Activated CD8-positive, alpha-beta memory T cell treated with anti-CD3 and anti-CD28 coated beads, Interleukin-2, amount 10 ng/mL, durations not matched to agents 7 days and 5 days (primary cell): ENCODE measurements around the gene CNOT10. TPM values are rescaled to one million over a fixed set of nuclear protein-coding genes. Genes with fewer than 3 reads are reported as not detected.
"Not testable (repeated sequence)": the region's sequence is repeated elsewhere in the genome, so short reads cannot be mapped to it uniquely, and the experiment has no call there.

Source experiments
- ATAC-seq: fragments of 150-1000 bp; cut with Tn5 transposase; one replicate; pipeline ENCODE4 v1.10.0; 2021; ENCODE audit warnings: moderate library complexity
- CTCF ChIA-PET: fragments of 350-600 bp; sonication (Branson Sonifier 250); formaldehyde crosslinking; loops from one replicate; lab custom pipeline; 2021; ENCODE audit warnings: antibody characterized with exemption; lab: Charles Lee
- DNase-seq: peaks from one replicate; pipeline ENCODE4 v3.0.0-alpha.2; 2020
- H3K27ac Mint-ChIP-seq: one replicate; pipeline ENCODE4 v1.8.0; 2021; ENCODE audit warnings: mild to moderate bottlenecking, mixed read lengths
- H3K27me3 Mint-ChIP-seq: one replicate; pipeline ENCODE4 v1.8.0; 2021; ENCODE audit warnings: mixed read lengths
- H3K36me3 Mint-ChIP-seq: one replicate; pipeline ENCODE4 v1.8.0; 2021; ENCODE audit warnings: mild to moderate bottlenecking, mixed read lengths
- H3K4me1 Mint-ChIP-seq: one replicate; pipeline ENCODE4 v1.8.0; 2021; ENCODE audit warnings: mixed read lengths
- H3K4me3 Mint-ChIP-seq: one replicate; pipeline ENCODE4 v1.8.0; 2021; ENCODE audit warnings: mild to moderate bottlenecking, moderate library complexity, mixed read lengths
- H3K9me3 Mint-ChIP-seq: one replicate; pipeline ENCODE4 v1.8.0; 2022; ENCODE audit warnings: low read depth, mixed read lengths
- total RNA-seq, 2 experiments: library from RNA; stranded (reverse); gene quantifications; one replicate each; pipeline ENCODE4 v1.2.3, GENCODE V29; 2021

The CNOT10 gene
- total RNA-seq, 2 experiments from 2014 or later, result 52.8 to 55.4 TPM

- not testable (repeated sequence) for H3K4me1 Mint-ChIP-seq, ATAC-seq, H3K9me3 Mint-ChIP-seq, H3K27me3 Mint-ChIP-seq, H3K27ac Mint-ChIP-seq, DNase-seq, H3K4me3 Mint-ChIP-seq
- peaks cover 19% of the 10 kb centered on the region for H3K36me3 Mint-ChIP-seq
- CTCF ChIA-PET, result interaction anchor here (1.2 kb wide), 1 partner anchor 10 kb away, joined by 3 read pairs; no protein-coding TSS in a partner anchor
Observed at GRCh38 chr3:32743470-32743869, 58.5 kb downstream of the CNOT10 start.

- no peak overlapping the region for H3K4me3 Mint-ChIP-seq
- no peaks in the 10 kb centered on the region for H3K9me3 Mint-ChIP-seq
- CTCF ChIA-PET, result no interaction called here
- DNase-seq, result no peak
- peaks cover 19% of the 10 kb centered on the region for H3K36me3 Mint-ChIP-seq
- no peaks in the 10 kb centered on the region for H3K27me3 Mint-ChIP-seq
- ATAC-seq, result no peak
- no peaks in the 10 kb centered on the region for H3K4me1 Mint-ChIP-seq
- no peak overlapping the region for H3K27ac Mint-ChIP-seq
Observed at GRCh38 chr3:32743934-32744333, 58.9 kb downstream of the CNOT10 start.

DNA sequence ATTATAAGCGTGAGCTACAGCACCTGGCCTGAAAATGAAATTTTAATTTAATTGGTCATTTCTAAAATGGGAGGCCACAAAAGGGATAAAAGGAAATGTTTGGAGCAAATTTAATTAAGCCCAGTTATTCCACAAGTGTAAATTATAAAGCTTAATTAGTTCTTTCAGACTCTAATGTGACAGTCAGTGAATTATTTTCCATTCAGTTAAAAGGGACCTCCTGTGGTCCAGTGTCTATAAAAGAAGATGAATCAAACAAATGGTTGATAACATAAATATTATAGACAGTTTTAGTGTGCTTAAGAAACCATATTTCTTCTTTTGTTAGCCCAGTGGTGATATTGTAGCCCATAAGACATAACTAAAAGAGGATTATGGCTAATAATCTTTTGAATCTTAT is 66.4 kb downstream of the CNOT10 start:
- no peak for ATAC-seq
- H3K9me3 Mint-ChIP-seq, result no peaks in the 10 kb centered on the region
- H3K27me3 Mint-ChIP-seq, result no peaks in the 10 kb centered on the region
- no peak overlapping the region for H3K27ac Mint-ChIP-seq
- H3K36me3 Mint-ChIP-seq, result peaks cover 7% of the 10 kb centered on the region
- no peak for DNase-seq
- CTCF ChIA-PET, result interaction anchor here (0.7 to 0.8 kb wide), 2 partner anchors 8 to 11 kb away, joined by 3 read pairs; no protein-coding TSS in a partner anchor
- H3K4me3 Mint-ChIP-seq, result no peak overlapping the region
- no peaks in the 10 kb centered on the region for H3K4me1 Mint-ChIP-seq

DNA sequence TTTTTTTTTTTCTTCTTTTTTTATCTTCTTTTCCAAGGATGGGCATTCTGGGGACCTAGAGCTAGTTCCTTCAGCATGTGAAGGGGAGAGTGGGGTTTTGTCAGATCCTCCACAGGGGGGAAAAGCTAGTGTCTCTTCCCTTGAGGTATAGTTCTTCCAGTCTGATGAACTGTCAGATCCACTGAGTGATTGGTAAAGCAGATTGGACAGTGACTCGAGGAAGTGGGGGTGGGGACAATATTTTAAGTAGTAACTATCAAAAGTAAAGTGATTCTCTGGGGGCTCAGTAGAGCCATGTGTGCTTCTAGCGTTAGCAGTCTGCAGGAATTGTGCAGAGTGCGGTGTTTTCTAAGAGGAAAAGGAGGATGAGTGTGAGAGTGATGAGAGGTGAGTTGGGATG is 70.8 kb downstream of the CNOT10 start:
- Mint-ChIP-seq H3K4me1 (peaks cover 19% of the 10 kb centered on the region), H3K27me3 (no peaks in the 10 kb centered on the region), H3K27ac (no peak overlapping the region), H3K4me3 (no peak overlapping the region), H3K9me3 (no peaks in the 10 kb centered on the region), H3K36me3 (peaks cover 8% of the 10 kb centered on the region)
- CTCF ChIA-PET, result interaction anchor here (0.7 kb wide), 2 partner anchors 712 to 859 kb away, joined by 3 read pairs; no protein-coding TSS in a partner anchor
- DNase-seq, result no peak
- no peak for ATAC-seq

GRCh38 chr3:32757618-32758374 is 72.8 kb downstream of the CNOT10 start:
- ATAC-seq (peak; percentile 53), DNase-seq (no peak)
- Mint-ChIP-seq H3K4me3 (no peak overlapping the region), H3K9me3 (no peaks in the 10 kb centered on the region), H3K27ac (peak overlapping the region; percentile 55), H3K36me3 (peaks cover 11% of the 10 kb centered on the region), H3K4me1 (peaks cover 19% of the 10 kb centered on the region), H3K27me3 (no peaks in the 10 kb centered on the region)
- CTCF ChIA-PET, result interaction anchor here (1.0 kb wide), 1 partner anchor 24 kb away, joined by 3 read pairs; no protein-coding TSS in a partner anchor

GRCh38 chr3:32758375-32758753 is 73.4 kb downstream of the CNOT10 start:
- Mint-ChIP-seq H3K9me3 (no peaks in the 10 kb centered on the region), H3K36me3 (peaks cover 13% of the 10 kb centered on the region), H3K4me3 (no peak overlapping the region), H3K4me1 (peaks cover 19% of the 10 kb centered on the region), H3K27me3 (no peaks in the 10 kb centered on the region), H3K27ac (peak overlapping the region; percentile 55)
- CTCF ChIA-PET, result interaction anchor here (1.0 kb wide), 1 partner anchor 24 kb away, joined by 3 read pairs; no protein-coding TSS in a partner anchor
- no peak for DNase-seq
- ATAC-seq, result peak; percentile 33

GRCh38 chr3:32759342-32759741 is 74.4 kb downstream of the CNOT10 start:
- Mint-ChIP-seq H3K9me3 (no peaks in the 10 kb centered on the region), H3K27ac (no peak overlapping the region), H3K4me1 (peaks cover 19% of the 10 kb centered on the region), H3K36me3 (peaks cover 14% of the 10 kb centered on the region), H3K27me3 (no peaks in the 10 kb centered on the region), H3K4me3 (no peak overlapping the region)
- DNase-seq (no peak), ATAC-seq (no peak)
- CTCF ChIA-PET, result interaction anchor here (0.9 kb wide), 1 partner anchor 8 kb away, joined by 3 read pairs; no protein-coding TSS in a partner anchor

DNA sequence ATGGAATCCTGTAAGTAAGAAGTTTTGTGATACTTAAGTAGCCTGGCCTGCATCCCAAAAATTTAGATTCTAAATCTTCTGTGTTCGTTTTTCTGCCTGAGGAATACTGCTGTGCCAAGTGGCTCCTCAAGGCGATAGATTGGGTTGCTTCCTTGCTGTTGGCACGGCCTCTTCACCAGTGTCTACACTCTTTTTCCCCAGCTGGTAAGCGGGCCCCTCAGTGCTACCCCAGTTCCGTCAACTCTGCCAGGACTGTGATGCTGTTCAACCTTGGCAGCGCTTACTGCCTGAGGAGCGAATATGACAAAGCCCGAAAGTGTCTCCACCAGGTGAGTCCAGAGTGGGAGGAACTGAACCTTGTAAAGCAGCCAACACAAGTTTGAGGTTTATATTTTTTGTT is 79.5 kb downstream of the CNOT10 start:
- H3K9me3 Mint-ChIP-seq, result no peaks in the 10 kb centered on the region
- no peak overlapping the region for H3K27ac Mint-ChIP-seq
- DNase-seq, result no peak
- no peak overlapping the region for H3K4me3 Mint-ChIP-seq
- H3K4me1 Mint-ChIP-seq, result peaks cover 2% of the 10 kb centered on the region
- CTCF ChIA-PET, result no interaction called here
- ATAC-seq, result no peak
- H3K36me3 Mint-ChIP-seq, result peaks cover 25% of the 10 kb centered on the region
- no peaks in the 10 kb centered on the region for H3K27me3 Mint-ChIP-seq

DNA sequence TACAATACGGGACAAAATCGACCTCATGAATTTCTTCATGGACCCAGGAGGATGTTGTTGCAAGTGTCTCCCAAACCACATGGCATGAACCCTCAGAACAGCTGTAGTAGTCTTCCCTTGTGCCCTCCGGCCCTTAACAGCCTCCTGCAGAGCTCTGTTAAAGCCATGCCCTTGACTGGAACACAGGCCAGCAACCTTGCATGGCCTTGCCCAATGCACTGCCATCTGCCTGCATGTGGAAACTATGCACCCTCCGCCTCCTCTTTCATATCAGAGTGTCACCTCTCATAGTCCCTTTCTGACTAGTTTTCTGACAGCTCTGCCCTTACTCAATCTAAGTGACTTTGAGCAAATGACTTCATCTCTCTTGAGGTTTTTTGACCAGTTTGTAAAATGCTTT is 93.4 kb downstream of the CNOT10 start:
- CTCF ChIA-PET, result no interaction called here
- H3K9me3 Mint-ChIP-seq, result no peaks in the 10 kb centered on the region
- H3K36me3 Mint-ChIP-seq, result peaks cover 8% of the 10 kb centered on the region
- no peak for DNase-seq
- peaks cover 10% of the 10 kb centered on the region for H3K4me1 Mint-ChIP-seq
- peaks cover 9% of the 10 kb centered on the region for H3K27me3 Mint-ChIP-seq
- no peak overlapping the region for H3K27ac Mint-ChIP-seq
- no peak for ATAC-seq
- no peak overlapping the region for H3K4me3 Mint-ChIP-seq

- H3K27ac Mint-ChIP-seq, result no peak overlapping the region
- peak overlapping the region; percentile 81 for H3K4me3 Mint-ChIP-seq
- H3K27me3 Mint-ChIP-seq, result peaks cover 9% of the 10 kb centered on the region
- ATAC-seq, result no peak
- CTCF ChIA-PET, result interaction anchor here (0.9 to 2.8 kb wide), 8 partner anchors 7 to 273 kb away, joined by 3 to 11 read pairs (median 4); no protein-coding TSS in a partner anchor
- no peak for DNase-seq
- no peaks in the 10 kb centered on the region for H3K36me3 Mint-ChIP-seq
- H3K9me3 Mint-ChIP-seq, result no peaks in the 10 kb centered on the region
- peaks cover 10% of the 10 kb centered on the region for H3K4me1 Mint-ChIP-seq
Observed at GRCh38 chr3:32780071-32780734, 95.2 kb downstream of the CNOT10 start.

GRCh38 chr3:32780735-32781210 is 95.8 kb downstream of the CNOT10 start:
- no peaks in the 10 kb centered on the region for H3K36me3 Mint-ChIP-seq
- ATAC-seq (peak; percentile 18), DNase-seq (no peak)
- H3K9me3 Mint-ChIP-seq, result no peaks in the 10 kb centered on the region
- H3K27me3 Mint-ChIP-seq, result peaks cover 9% of the 10 kb centered on the region
- H3K4me3 Mint-ChIP-seq, result peak overlapping the region; percentile 81
- CTCF ChIA-PET, result interaction anchor here (0.9 to 2.8 kb wide), 8 partner anchors 8 to 274 kb away, joined by 3 to 11 read pairs (median 4); no protein-coding TSS in a partner anchor
- H3K4me1 Mint-ChIP-seq, result peaks cover 10% of the 10 kb centered on the region
- H3K27ac Mint-ChIP-seq, result no peak overlapping the region

GRCh38 chr3:32781211-32781968 is 96.4 kb downstream of the CNOT10 start:
- H3K9me3 Mint-ChIP-seq, result no peaks in the 10 kb centered on the region
- peak overlapping the region; percentile 81 for H3K4me3 Mint-ChIP-seq
- CTCF ChIA-PET, result interaction anchor here (0.6 to 2.8 kb wide), 16 partner anchors 9 to 279 kb away, joined by 3 to 11 read pairs (median 4); partner anchors contain the start of gene CMTM6
- H3K4me1 Mint-ChIP-seq, result peaks cover 10% of the 10 kb centered on the region
- ATAC-seq (peak; percentile 95), DNase-seq (peak; percentile 81)
- H3K36me3 Mint-ChIP-seq, result no peaks in the 10 kb centered on the region
- peak overlapping the region; percentile 50 for H3K27ac Mint-ChIP-seq
- peaks cover 9% of the 10 kb centered on the region for H3K27me3 Mint-ChIP-seq

DNA sequence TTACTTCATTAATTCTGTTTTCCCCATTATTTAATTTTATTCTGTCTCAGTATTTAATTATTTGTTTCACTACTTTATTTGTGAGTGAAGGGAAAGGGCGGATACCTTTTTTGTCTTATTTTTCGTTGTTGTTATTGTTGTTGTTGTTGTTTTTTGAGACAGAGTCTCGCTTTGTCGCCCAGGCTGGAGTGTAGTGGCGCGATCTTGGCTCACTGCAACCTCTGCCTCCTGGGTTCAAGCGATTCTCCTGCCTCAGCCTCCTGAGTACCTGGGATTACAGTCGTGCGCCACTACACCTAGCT is 96.9 kb downstream of the CNOT10 start:
- not testable (repeated sequence) for DNase-seq, H3K4me3 Mint-ChIP-seq, H3K36me3 Mint-ChIP-seq, H3K4me1 Mint-ChIP-seq, H3K9me3 Mint-ChIP-seq, ATAC-seq, H3K27ac Mint-ChIP-seq, H3K27me3 Mint-ChIP-seq
- CTCF ChIA-PET, result interaction anchor here (0.6 to 2.8 kb wide), 13 partner anchors 9 to 280 kb away, joined by 3 to 11 read pairs (median 4); partner anchors contain the start of gene CMTM6
